Activated naive CD8-positive, alpha-beta T cell treated with anti-CD3 and anti-CD28 coated beads for 36 hours (primary cell): Measurements from ENCODE around the gene SUPT16H. TPM values are rescaled to one million over a fixed set of nuclear protein-coding genes. Genes with fewer than 3 reads are reported as not detected.
"Not testable (repeated sequence)": the region's sequence is repeated elsewhere in the genome, so short reads cannot be mapped to it uniquely, and the experiment has no call there.

Source experiments
- DNase-seq: peaks from one replicate; pipeline ENCODE4 v3.0.0; 2021
- H3K27ac Mint-ChIP-seq: one replicate; pipeline ENCODE4 v1.8.0; 2022; ENCODE audit warnings: mild to moderate bottlenecking, moderate library complexity, mixed read lengths
- H3K27me3 Mint-ChIP-seq: one replicate; pipeline ENCODE4 v1.8.0; 2022; ENCODE audit warnings: mild to moderate bottlenecking, mixed read lengths
- H3K36me3 Mint-ChIP-seq: one replicate; pipeline ENCODE4 v1.8.0; 2021; ENCODE audit warnings: mild to moderate bottlenecking, mixed read lengths
- H3K4me1 Mint-ChIP-seq: one replicate; pipeline ENCODE4 v1.8.0; 2021; ENCODE audit warnings: mixed read lengths
- H3K4me3 Mint-ChIP-seq: one replicate; pipeline ENCODE4 v1.8.0; 2022; ENCODE audit warnings: mild to moderate bottlenecking, moderate library complexity, mixed read lengths
- H3K9me3 Mint-ChIP-seq: one replicate; pipeline ENCODE4 v1.8.0; 2022; ENCODE audit warnings: mixed read lengths
- total RNA-seq, 2 experiments: library from RNA; stranded (reverse); gene quantifications; one replicate each; pipeline ENCODE4 v1.2.3, GENCODE V29; 2021

SUPT16H gene
- total RNA-seq, 2 experiments from 2014 or later, result 218 to 221 TPM

- H3K4me1 Mint-ChIP-seq, result peaks cover 39% of the 10 kb centered on the region
- H3K36me3 Mint-ChIP-seq, result peaks cover 40% of the 10 kb centered on the region
- peak overlapping the region; percentile 99 for H3K27ac Mint-ChIP-seq
These were observed 652 bp downstream of the SUPT16H start for GRCh38 chr14:21382886-21383847.

DNA sequence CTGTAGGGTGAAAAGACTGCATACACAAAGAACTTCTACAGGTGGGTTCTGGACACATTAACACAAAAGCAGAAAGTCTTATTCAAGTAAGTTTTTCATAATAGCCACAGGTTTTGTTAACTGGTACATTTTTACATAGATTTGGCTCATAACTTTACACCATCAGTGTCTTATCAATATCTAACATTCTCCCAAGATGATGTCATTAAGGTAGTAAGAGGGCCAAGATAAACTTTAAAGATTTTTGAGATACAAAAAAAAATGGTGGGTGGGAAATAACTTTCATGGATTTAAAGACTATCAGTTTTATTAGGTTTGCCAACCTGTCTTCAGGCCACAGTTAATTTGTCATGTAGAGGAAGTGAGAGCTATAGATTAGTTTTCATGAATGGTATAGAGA lies 1.7 kb downstream of the SUPT16H start:
- Mint-ChIP-seq H3K9me3 (no peaks in the 10 kb centered on the region), H3K4me3 (peak overlapping the region; percentile 99), H3K36me3 (peaks cover 40% of the 10 kb centered on the region), H3K4me1 (peaks cover 45% of the 10 kb centered on the region), H3K27ac (peak overlapping the region; percentile 82), H3K27me3 (no peaks in the 10 kb centered on the region)
- DNase-seq, result no peak

More at GRCh38 chr14:21382886-21383847, 652 bp downstream of the SUPT16H start:
- H3K27me3 Mint-ChIP-seq, result no peaks in the 10 kb centered on the region
- peak; percentile 69 for DNase-seq
- peak overlapping the region; percentile 99 for H3K4me3 Mint-ChIP-seq
- H3K9me3 Mint-ChIP-seq, result no peaks in the 10 kb centered on the region

DNA sequence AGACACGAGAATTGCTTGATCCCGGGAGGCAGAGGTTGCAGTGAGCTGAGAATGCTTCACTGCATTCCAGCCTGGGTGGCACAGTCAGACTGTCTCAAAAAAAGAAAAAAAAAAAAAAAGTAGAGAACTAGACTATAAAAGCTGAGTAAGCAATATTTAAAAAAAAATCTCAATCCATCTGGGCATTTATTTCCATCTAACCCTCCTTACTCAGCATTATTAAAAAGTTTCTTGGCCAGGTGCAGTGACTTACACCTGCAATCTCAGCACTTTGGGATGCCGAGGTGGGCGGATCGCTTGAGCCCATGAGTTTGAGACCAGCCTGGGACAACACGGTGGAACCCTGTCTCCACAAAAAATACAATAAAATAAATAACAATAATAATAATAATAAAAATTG lies 4.5 kb downstream of the SUPT16H start:
- Mint-ChIP-seq H3K4me3 (no peak overlapping the region), H3K27ac (no peak overlapping the region)
- DNase-seq, result no peak

GRCh38 chr14:21373980-21374379 lies 9.8 kb downstream of the SUPT16H start:
- Mint-ChIP-seq H3K36me3 (peaks cover 26% of the 10 kb centered on the region), H3K27me3 (no peaks in the 10 kb centered on the region), H3K27ac (no peak overlapping the region), H3K9me3 (no peaks in the 10 kb centered on the region), H3K4me1 (peaks cover 19% of the 10 kb centered on the region), H3K4me3 (no peak overlapping the region)
- DNase-seq, result no peak

More for the DNA sequence above, 4.5 kb downstream of the SUPT16H start:
- peaks cover 41% of the 10 kb centered on the region for H3K36me3 Mint-ChIP-seq
- H3K27me3 Mint-ChIP-seq, result no peaks in the 10 kb centered on the region
- H3K4me1 Mint-ChIP-seq, result peaks cover 44% of the 10 kb centered on the region
- no peaks in the 10 kb centered on the region for H3K9me3 Mint-ChIP-seq

GRCh38 chr14:21372814-21373213 lies 11.0 kb downstream of the SUPT16H start:
- H3K4me3 Mint-ChIP-seq, DNase-seq, H3K27me3 Mint-ChIP-seq, H3K27ac Mint-ChIP-seq, H3K9me3 Mint-ChIP-seq: not testable (repeated sequence)
- Mint-ChIP-seq H3K36me3 (peaks cover 27% of the 10 kb centered on the region), H3K4me1 (peaks cover 14% of the 10 kb centered on the region)

GRCh38 chr14:21369949-21370679 lies 13.7 kb downstream of the SUPT16H start:
- H3K4me3 Mint-ChIP-seq, result no peak overlapping the region
- DNase-seq, result no peak
- peaks cover 29% of the 10 kb centered on the region for H3K36me3 Mint-ChIP-seq
- H3K27me3 Mint-ChIP-seq, result no peaks in the 10 kb centered on the region
- H3K4me1 Mint-ChIP-seq, result peaks cover under 1% of the 10 kb centered on the region
- H3K27ac Mint-ChIP-seq, result no peak overlapping the region
- no peaks in the 10 kb centered on the region for H3K9me3 Mint-ChIP-seq

GRCh38 chr14:21367582-21368144 lies 16.2 kb downstream of the SUPT16H start:
- peaks cover 30% of the 10 kb centered on the region for H3K36me3 Mint-ChIP-seq
- H3K4me1 Mint-ChIP-seq, result no peaks in the 10 kb centered on the region
- no peaks in the 10 kb centered on the region for H3K9me3 Mint-ChIP-seq
- H3K27ac Mint-ChIP-seq, result no peak overlapping the region
- no peaks in the 10 kb centered on the region for H3K27me3 Mint-ChIP-seq
- no peak for DNase-seq
- no peak overlapping the region for H3K4me3 Mint-ChIP-seq

DNA sequence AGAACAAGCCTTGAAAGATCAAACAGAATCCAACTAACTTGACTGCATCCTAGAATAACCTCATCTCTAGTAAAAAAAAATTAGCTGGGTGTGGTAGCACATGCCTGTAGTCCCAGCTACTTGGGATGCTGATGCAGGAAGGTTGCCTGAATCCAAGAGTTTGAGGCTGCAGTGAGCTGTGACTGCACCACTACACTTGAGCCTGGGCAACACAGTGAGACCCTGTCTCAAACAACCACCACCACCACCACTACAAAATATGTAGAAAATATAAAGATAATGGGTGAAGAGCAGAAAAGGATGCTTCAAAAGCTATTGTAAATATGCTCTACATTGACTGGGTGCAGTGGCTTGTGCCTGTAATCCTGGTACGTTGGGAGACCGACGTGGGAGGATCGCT lies 27.3 kb downstream of the SUPT16H start:
- no peak for DNase-seq
- peaks cover 51% of the 10 kb centered on the region for H3K36me3 Mint-ChIP-seq
- peak overlapping the region; percentile 30 for H3K27ac Mint-ChIP-seq
- H3K9me3 Mint-ChIP-seq, result no peaks in the 10 kb centered on the region
- no peak overlapping the region for H3K4me3 Mint-ChIP-seq
- H3K4me1 Mint-ChIP-seq, result peaks cover 6% of the 10 kb centered on the region
- no peaks in the 10 kb centered on the region for H3K27me3 Mint-ChIP-seq

DNA sequence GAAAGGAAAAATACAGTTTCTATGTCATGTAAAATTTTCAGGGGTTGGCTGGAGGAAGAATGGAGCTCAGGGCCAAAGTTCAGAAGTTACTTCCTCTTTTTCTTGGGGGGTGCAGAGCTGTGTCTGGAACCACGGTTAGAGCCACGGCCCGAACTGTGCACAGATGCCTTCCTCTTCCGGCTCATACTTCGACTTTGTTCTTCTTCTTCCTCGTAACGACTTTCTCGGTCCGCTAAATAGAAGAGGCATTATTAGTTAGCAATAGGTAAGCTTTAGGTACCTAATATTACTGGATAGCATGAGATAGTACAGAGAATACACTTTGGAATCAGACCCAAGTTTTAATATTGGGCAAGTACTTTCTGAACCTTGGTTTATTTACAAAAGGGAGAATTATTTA lies 31.2 kb downstream of the SUPT16H start:
- no peaks in the 10 kb centered on the region for H3K9me3 Mint-ChIP-seq
- no peak for DNase-seq
- H3K27ac Mint-ChIP-seq, result peak overlapping the region; percentile 65
- no peaks in the 10 kb centered on the region for H3K27me3 Mint-ChIP-seq
- peaks cover 46% of the 10 kb centered on the region for H3K36me3 Mint-ChIP-seq
- peaks cover 6% of the 10 kb centered on the region for H3K4me1 Mint-ChIP-seq
- no peak overlapping the region for H3K4me3 Mint-ChIP-seq

DNA sequence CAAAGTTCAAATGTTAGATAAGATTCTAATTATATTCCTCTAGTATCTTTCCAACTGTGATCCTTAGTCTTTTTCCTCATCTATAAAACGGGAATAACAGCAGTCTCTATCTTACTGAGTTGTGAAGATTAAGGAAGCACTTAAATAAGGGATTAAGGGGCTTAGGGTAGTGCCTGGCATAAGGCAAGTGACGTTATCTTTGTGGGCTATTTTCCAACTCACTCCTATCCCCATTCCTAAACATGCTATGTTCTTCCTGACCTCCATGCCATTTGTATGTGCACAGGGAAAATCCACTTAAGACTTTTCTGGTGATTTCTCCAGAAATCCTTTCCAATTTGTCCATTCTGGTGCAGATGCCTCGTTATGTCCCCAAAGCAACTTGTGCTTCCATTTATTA lies 33.3 kb downstream of the SUPT16H start:
- H3K4me1 Mint-ChIP-seq, result peaks cover 6% of the 10 kb centered on the region
- peaks cover 33% of the 10 kb centered on the region for H3K36me3 Mint-ChIP-seq
- no peaks in the 10 kb centered on the region for H3K9me3 Mint-ChIP-seq
- no peak overlapping the region for H3K27ac Mint-ChIP-seq
- no peak overlapping the region for H3K4me3 Mint-ChIP-seq
- DNase-seq, result no peak
- H3K27me3 Mint-ChIP-seq, result no peaks in the 10 kb centered on the region

DNA sequence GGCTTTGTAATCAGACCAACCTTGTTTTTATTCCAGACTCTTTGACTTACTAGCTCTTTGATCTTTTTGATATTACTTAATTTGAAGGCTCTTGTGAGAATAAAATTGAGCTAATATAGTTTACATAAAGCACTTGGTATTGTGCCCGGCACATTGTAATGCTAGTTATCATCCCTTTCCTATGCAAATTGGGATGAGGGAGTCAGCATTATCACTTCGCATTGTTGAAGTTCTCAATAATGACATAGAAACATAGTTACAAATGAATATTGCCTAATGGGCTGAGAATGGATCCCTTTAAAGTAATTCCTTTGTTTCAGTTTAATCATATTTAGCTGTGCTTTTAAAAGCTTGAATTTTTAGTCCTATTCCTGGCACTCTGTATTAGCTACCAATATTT lies 36.6 kb downstream of the SUPT16H start:
- no peak for DNase-seq
- H3K9me3 Mint-ChIP-seq, result no peaks in the 10 kb centered on the region
- H3K27ac Mint-ChIP-seq, result no peak overlapping the region
- peaks cover 3% of the 10 kb centered on the region for H3K4me1 Mint-ChIP-seq
- peaks cover 15% of the 10 kb centered on the region for H3K36me3 Mint-ChIP-seq
- no peak overlapping the region for H3K4me3 Mint-ChIP-seq
- H3K27me3 Mint-ChIP-seq, result peaks cover 3% of the 10 kb centered on the region

DNA sequence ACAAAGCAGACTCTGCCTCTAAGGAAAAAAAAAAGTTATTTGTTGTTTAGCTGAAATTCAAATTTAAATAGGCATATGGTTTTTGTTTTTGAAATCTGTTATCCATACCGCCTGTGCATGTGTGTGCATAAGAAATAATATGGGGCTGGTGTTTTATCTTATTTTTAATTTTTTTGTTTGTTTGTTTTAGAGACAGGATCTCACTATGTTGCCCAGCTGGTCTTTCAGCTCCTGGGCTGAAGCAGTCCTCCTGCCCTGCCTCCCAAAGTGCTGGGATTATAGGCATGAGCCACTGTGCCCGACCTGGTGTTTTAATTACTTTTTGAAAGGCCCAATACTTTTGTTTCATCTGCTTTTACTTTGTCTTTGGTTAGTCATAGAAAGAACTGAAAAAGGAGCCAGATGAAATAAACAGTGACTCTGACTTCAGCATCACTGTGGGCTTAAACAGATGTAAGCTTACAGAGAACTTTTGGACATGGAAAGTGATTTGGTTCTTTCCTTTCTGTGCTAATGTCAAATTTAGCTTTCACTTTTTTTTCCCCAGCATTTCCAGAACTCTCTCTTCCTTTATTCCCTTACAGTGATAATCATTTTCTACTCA lies 37.2 kb downstream of the SUPT16H start:
- Mint-ChIP-seq H3K9me3 (no peaks in the 10 kb centered on the region), H3K27me3 (peaks cover 3% of the 10 kb centered on the region), H3K4me3 (no peak overlapping the region), H3K36me3 (peaks cover 9% of the 10 kb centered on the region), H3K27ac (no peak overlapping the region), H3K4me1 (peaks cover 3% of the 10 kb centered on the region)
- DNase-seq, result no peak

DNA sequence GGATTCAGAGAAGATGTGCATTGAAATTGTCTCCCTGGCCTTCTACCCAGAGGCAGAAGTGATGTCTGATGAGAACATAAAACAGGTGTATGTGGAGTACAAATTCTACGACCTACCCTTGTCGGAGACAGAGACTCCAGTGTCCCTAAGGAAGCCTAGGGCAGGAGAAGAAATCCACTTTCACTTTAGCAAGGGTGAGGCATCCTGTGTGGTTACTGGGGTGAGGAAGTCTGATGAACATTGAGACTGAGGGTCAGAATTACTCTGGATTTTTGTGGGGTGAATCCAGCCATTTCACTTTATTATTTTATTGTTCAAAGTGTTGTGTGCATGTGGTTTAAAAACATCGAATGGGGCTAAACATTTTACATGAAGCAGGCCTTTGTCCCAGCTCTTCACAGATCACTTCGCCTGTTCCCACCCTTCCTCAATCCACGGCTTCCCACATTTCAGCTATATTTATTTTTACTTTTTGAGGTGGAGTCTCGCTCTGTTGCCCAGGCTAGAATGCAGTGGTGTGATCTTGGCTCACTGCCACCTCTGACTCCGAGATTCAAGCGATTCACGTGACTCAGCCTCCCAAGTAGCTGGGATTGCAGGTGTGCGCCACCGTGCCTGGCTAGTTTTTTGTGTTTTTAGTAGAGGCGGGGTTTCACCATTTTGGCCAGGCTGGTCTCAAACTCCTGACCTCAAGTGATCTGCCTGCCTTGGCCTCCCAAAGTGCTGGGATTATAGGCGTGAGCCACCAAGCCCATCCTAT lies 40.6 kb downstream of the SUPT16H start:
- H3K27me3 Mint-ChIP-seq, result peaks cover 3% of the 10 kb centered on the region
- no peaks in the 10 kb centered on the region for H3K9me3 Mint-ChIP-seq
- DNase-seq, result no peak
- peaks cover 3% of the 10 kb centered on the region for H3K4me1 Mint-ChIP-seq
- H3K36me3 Mint-ChIP-seq, result no peaks in the 10 kb centered on the region
- no peak overlapping the region for H3K4me3 Mint-ChIP-seq
- H3K27ac Mint-ChIP-seq, result no peak overlapping the region

- Mint-ChIP-seq H3K27ac (no peak overlapping the region), H3K27me3 (no peaks in the 10 kb centered on the region), H3K4me3 (no peak overlapping the region), H3K9me3 (no peaks in the 10 kb centered on the region), H3K36me3 (no peaks in the 10 kb centered on the region), H3K4me1 (no peaks in the 10 kb centered on the region)
- no peak for DNase-seq
These were observed 49.5 kb downstream of the SUPT16H start for GRCh38 chr14:21334202-21334906.
